ENCODE results near the gene ACTL8. TPM values are rescaled to one million over a fixed set of nuclear protein-coding genes. Genes with fewer than 3 reads are reported as not detected.

The ACTL8 gene
- total and polyA plus RNA-seq, 2 experiments from 2014 or later = 0.38 to 0.71 TPM

- H3K36me3 ChIP-seq (ENCODE audit: insufficient read depth) = no peaks in the 10 kb centered on the region
- H2AFZ ChIP-seq = no peak overlapping the region
- H3K27ac Mint-ChIP-seq = no peak overlapping the region
- H3K27me3 Mint-ChIP-seq (ENCODE audit: insufficient read depth, low read depth, poor library complexity) = peaks cover 5% of the 10 kb centered on the region
- no peaks in the 10 kb centered on the region for H3K9me3 Mint-ChIP-seq
- TF ChIP-seq JUNB (IDR thresholded peaks at IDR 0.05; ENCODE audit: unreplicated experiment) (no peak), EZH2phosphoT487 (IDR thresholded peaks at IDR 0.05; ENCODE audit: unreplicated experiment) (no peak), ZNF331 (CRISPR knock-in tag; IDR thresholded peaks at IDR 0.05; ENCODE audit: low read depth) (no peak), CREB1 (CRISPR knock-in tag; IDR thresholded peaks at IDR 0.05; ENCODE audit: low read depth) (no peak), STAT1 (IDR thresholded peaks at IDR 0.05; ENCODE audit: unreplicated experiment) (no peak)
- H3K36me3 Mint-ChIP-seq (ENCODE audit: low read depth) = no peaks in the 10 kb centered on the region
- H3K27ac ChIP-seq (ENCODE audit: low read depth) = no peak overlapping the region
- no peak overlapping the region for H3K4me3 ChIP-seq
- no peaks in the 10 kb centered on the region for H3K27me3 ChIP-seq (ENCODE audit: insufficient read depth)
- H4K20me1 ChIP-seq (replicated peaks; ENCODE audit: insufficient read depth) = no peaks in the 10 kb centered on the region
- H3K4me1 Mint-ChIP-seq = no peaks in the 10 kb centered on the region; the same call in 2 of the 3 replicates
- H3K4me1 ChIP-seq (ENCODE audit: insufficient read depth) = no peaks in the 10 kb centered on the region
- no peak overlapping the region for H3K4me3 Mint-ChIP-seq
- H3F3A ChIP-seq (replicated peaks; ENCODE audit: low read depth) = no peaks in the 10 kb centered on the region
- no peaks in the 10 kb centered on the region for H3K79me2 ChIP-seq (replicated peaks; ENCODE audit: insufficient read depth)
- ATAC-seq = no peak
- H3K9me2 ChIP-seq (ENCODE audit: insufficient read depth) = no peaks in the 10 kb centered on the region
- no peak for DNase-seq (ENCODE audit: low spot score)
- H3K4me2 ChIP-seq = no peak overlapping the region
Observed at GRCh38 chr1:17819129-17819802, 64.1 kb downstream of the ACTL8 start.

- DNase-seq (ENCODE audit: low spot score) (no peak), ATAC-seq (no peak)
- Histone ChIP-seq H2AFZ (no peak overlapping the region), H3F3A (replicated peaks; ENCODE audit: low read depth) (no peaks in the 10 kb centered on the region), H3K36me3 (ENCODE audit: insufficient read depth) (no peaks in the 10 kb centered on the region), H3K27me3 (ENCODE audit: insufficient read depth) (no peaks in the 10 kb centered on the region), H3K27ac (ENCODE audit: low read depth) (no peak overlapping the region), H3K4me3 (no peak overlapping the region), H3K79me2 (replicated peaks; ENCODE audit: insufficient read depth) (no peaks in the 10 kb centered on the region), H4K20me1 (replicated peaks; ENCODE audit: insufficient read depth) (no peaks in the 10 kb centered on the region), H3K4me1 (ENCODE audit: insufficient read depth) (no peaks in the 10 kb centered on the region), H3K4me2 (no peak overlapping the region), H3K9me2 (ENCODE audit: insufficient read depth) (no peaks in the 10 kb centered on the region)
- H3K4me1 Mint-ChIP-seq = peaks cover 6% of the 10 kb centered on the region; the same call in 2 of the 3 replicates
- H3K27me3 Mint-ChIP-seq (ENCODE audit: insufficient read depth, low read depth, poor library complexity) = peaks cover 5% of the 10 kb centered on the region
- no peaks in the 10 kb centered on the region for H3K36me3 Mint-ChIP-seq (ENCODE audit: low read depth)
- no peaks in the 10 kb centered on the region for H3K9me3 Mint-ChIP-seq
- H3K27ac Mint-ChIP-seq = no peak overlapping the region
- no peak overlapping the region for H3K4me3 Mint-ChIP-seq
- no peak for TF ChIP-seq ZNF331 (CRISPR knock-in tag; IDR thresholded peaks at IDR 0.05; ENCODE audit: low read depth)
- TF ChIP-seq CREB1 (CRISPR knock-in tag; IDR thresholded peaks at IDR 0.05; ENCODE audit: low read depth) = no peak
- TF ChIP-seq EZH2 (IDR thresholded peaks at IDR 0.05; ENCODE audit: low read depth, unreplicated experiment) = no peak
- no peak for TF ChIP-seq ETS1 (IDR thresholded peaks at IDR 0.05)
- TF ChIP-seq REST (IDR thresholded peaks at IDR 0.05; ENCODE audit: unreplicated experiment) = no peak
- no peak for TF ChIP-seq JUNB (IDR thresholded peaks at IDR 0.05; ENCODE audit: unreplicated experiment)
- TF ChIP-seq EZH2phosphoT487 (IDR thresholded peaks at IDR 0.05; ENCODE audit: unreplicated experiment) = no peak
- TF ChIP-seq POLR2AphosphoS5 (IDR thresholded peaks at IDR 0.05; ENCODE audit: low read depth) = no peak
- no peak for TF ChIP-seq CTCF (conservative IDR thresholded peaks at IDR 0.05; ENCODE audit: low read depth in 2 of 2)
Observed at GRCh38 chr1:17820198-17820597, 65.1 kb downstream of the ACTL8 start.
